CD14-positive monocyte (primary cell): ENCODE data around the gene IST1. TPM values are rescaled to one million over a fixed set of nuclear protein-coding genes. Genes with fewer than 3 reads are reported as not detected.

Experiments
- DNase-seq, 3 donors: peaks; one replicate each; pipeline ENCODE4 v3.0.0-alpha.2; 2011 to 2022
- H2AFZ ChIP-seq: 2 replicates; pipeline ENCODE4 v1.6.0; 2012; ENCODE audit warnings: mild to moderate bottlenecking, low read depth, low read length, inconsistent platforms; ENCODE audit not compliant: insufficient read depth, poor library complexity, severe bottlenecking
- H3K27ac ChIP-seq, 2 donors: 1 replicate in 1 of 2; 2 replicates in 1 of 2; pipeline ENCODE4 v1.5.1; 2012 to 2013; ENCODE audit warnings: low read length in 2 of 2, control low read depth in 1 of 2, inconsistent platforms in 1 of 2, low read depth in 1 of 2, mild to moderate bottlenecking in 1 of 2
- H3K27me3 ChIP-seq, 2 donors: one replicate each; pipeline versions ENCODE4 v1.6.0 to v1.6.1; 2011 to 2013; ENCODE audit warnings: low read length in 2 of 2; ENCODE audit not compliant: control insufficient read depth in 2 of 2, insufficient read depth in 2 of 2
- H3K36me3 ChIP-seq, 2 donors: replicated peaks in 1 of 2; 1 replicate in 1 of 2; 2 replicates in 1 of 2; pipeline versions ENCODE4 v1.5.1 to v1.6.1; 2012 to 2013; ENCODE audit warnings: low read length in 2 of 2, control low read depth in 1 of 2, inconsistent platforms in 1 of 2, mild to moderate bottlenecking in 1 of 2; ENCODE audit not compliant: insufficient read depth in 2 of 2, control insufficient read depth in 1 of 2
- H3K4me1 ChIP-seq, 2 donors: 1 replicate in 1 of 2; 2 replicates in 1 of 2; pipeline versions ENCODE4 v1.5.1 to v1.6.1; 2012 to 2013; ENCODE audit warnings: low read length in 2 of 2, control low read depth in 1 of 2, inconsistent platforms in 1 of 2, mild to moderate bottlenecking in 1 of 2, moderate library complexity in 1 of 2; ENCODE audit not compliant: insufficient read depth in 2 of 2, control insufficient read depth in 1 of 2
- H3K4me2 ChIP-seq: replicated peaks from 2 replicates; pipeline ENCODE3; 2012; ENCODE audit warnings: low read length, moderate library complexity, mild to moderate bottlenecking; ENCODE audit not compliant: poor library complexity, severe bottlenecking; ENCODE audit errors: extremely low read depth
- H3K4me3 ChIP-seq, 3 experiments: fragments of 200-600 bp in 1 of 3; sonication (generic) in 1 of 3; replicated peaks in 1 of 3; 1 replicate in 2 of 3; 2 replicates in 1 of 3; pipeline ENCODE4 v1.5.1; 2011 to 2013; ENCODE audit warnings: low read length in 3 of 3, mild to moderate bottlenecking in 3 of 3, control low read depth in 2 of 3, low read depth in 2 of 3, inconsistent platforms in 1 of 3, moderate library complexity in 1 of 3
- H3K79me2 ChIP-seq: 2 replicates; pipeline ENCODE4 v1.6.0; 2012; ENCODE audit warnings: mild to moderate bottlenecking, control low read depth, inconsistent platforms, low read length, moderate library complexity; ENCODE audit not compliant: insufficient read depth
- H3K9ac ChIP-seq: 2 replicates; pipeline ENCODE4 v1.6.0; 2017; ENCODE audit warnings: low read length, mild to moderate bottlenecking; ENCODE audit not compliant: insufficient read depth, poor library complexity, severe bottlenecking
- H3K9me3 ChIP-seq, 2 donors: replicated peaks in 1 of 2; 1 replicate in 1 of 2; 2 replicates in 1 of 2; pipeline versions ENCODE4 v1.5.1 to v1.6.1; 2012 to 2013; ENCODE audit warnings: low read length in 2 of 2, control low read depth in 1 of 2; ENCODE audit not compliant: control insufficient read depth in 1 of 2, insufficient read depth in 1 of 2
- H4K20me1 ChIP-seq: 2 replicates; pipeline ENCODE4 v1.6.0; 2012; ENCODE audit warnings: mild to moderate bottlenecking, low read length, control low read depth, moderate library complexity; ENCODE audit not compliant: insufficient read depth
- H3K27ac Mint-ChIP-seq, 7 donors: one replicate each; pipeline ENCODE4 v1.8.0; 2020; ENCODE audit warnings: mild to moderate bottlenecking in 7 of 7, mixed read lengths in 7 of 7, moderate library complexity in 6 of 7, inconsistent platforms in 2 of 7
- H3K27me3 Mint-ChIP-seq, 3 donors: one replicate each; pipeline ENCODE4 v1.8.0; 2021 to 2022; ENCODE audit warnings: low read depth in 3 of 3, mild to moderate bottlenecking in 3 of 3, mixed read lengths in 3 of 3, moderate library complexity in 3 of 3, inconsistent platforms in 1 of 3
- H3K36me3 Mint-ChIP-seq, 2 donors: one replicate each; pipeline ENCODE4 v1.8.0; 2020; ENCODE audit warnings: mixed read lengths in 2 of 2, inconsistent platforms in 1 of 2, mild to moderate bottlenecking in 1 of 2
- H3K4me1 Mint-ChIP-seq: one replicate; pipeline ENCODE4 v1.8.0; 2020; ENCODE audit warnings: mild to moderate bottlenecking, mixed read lengths
- H3K4me3 Mint-ChIP-seq, 2 donors: one replicate each; pipeline ENCODE4 v1.8.0; 2020; ENCODE audit warnings: mild to moderate bottlenecking in 2 of 2, mixed read lengths in 2 of 2, moderate library complexity in 1 of 2
- H3K9me3 Mint-ChIP-seq, 7 donors: one replicate each; pipeline ENCODE4 v1.8.0; 2020 to 2022; ENCODE audit warnings: mixed read lengths in 7 of 7, mild to moderate bottlenecking in 6 of 7, moderate library complexity in 6 of 7, inconsistent platforms in 2 of 7
- CTCF ChIP-seq: fragments of 200-600 bp; IDR thresholded peaks from one replicate; pipeline ENCODE4 v1.8.0; 2022; ENCODE audit warnings: antibody characterized with exemption, mild to moderate bottlenecking
- WGBS: methylation state at CpG from one replicate; pipeline ENCODE4 v1.1.5; 2013; ENCODE audit warnings: missing lambda C conversion rate; ENCODE audit not compliant: insufficient coverage; 5-methylcytosine and 5-hydroxymethylcytosine counted together
- intact Hi-C, 2 donors: fragments of 100-400 bp; cut with micrococcal nuclease; formaldehyde crosslinking; loops; one replicate each; pipeline versions ENCODE4 v1.15.0 to v1.15.1; 2023
- polyA plus RNA-seq, 3 donors: library from polyadenylated mRNA; depleted of rRNA in 1 of 3; unstranded in 2 of 3; stranded (reverse) in 1 of 3; fragments of 300-500 nt in 2 of 3; fragments of >200 nt in 1 of 3; fragmentation: Illumina TruSeq in 2 of 3; gene quantifications; 1 replicate in 2 of 3; 2 replicates in 1 of 3; pipeline ENCODE4 v1.2.3, GENCODE V29; 2012 to 2021

The IST1 gene
- polyA plus RNA-seq, 3 donors: 81.3 to 233 (median 102) TPM

GRCh38 chr16:71896764-71897368 lies 1.5 kb downstream of the IST1 start:
- no CpG with 5 or more reads among the region's 15 CpGs for WGBS
- peak overlapping the region; percentile 69 to 82 for H3K4me3 Mint-ChIP-seq
- Histone ChIP-seq H3K36me3 (no peaks in the 10 kb centered on the region), H3K4me3 (peak overlapping the region; percentile 68 to 98 (median 78)), H3K27me3 (no peaks in the 10 kb centered on the region), H3K4me2 (peak overlapping the region; percentile 88), H3K79me2 (peaks cover 82% of the 10 kb centered on the region), H3K9ac (no peak overlapping the region), H3K27ac (peak overlapping the region in 1 of 2 donors; percentile 93), H3K4me1 (peaks cover 30 to 57% of the 10 kb centered on the region in 2 donors), H2AFZ (no peak overlapping the region), H4K20me1 (peaks cover 56% of the 10 kb centered on the region), H3K9me3 (no peaks in the 10 kb centered on the region)
- H3K4me1 Mint-ChIP-seq: peaks cover 43% of the 10 kb centered on the region
- intact Hi-C loops: loop anchor here (5.0 to 10.0 kb wide), 3 partner anchors 50 to 198 kb away; partner anchors contain the start of genes AP1G1 (in 1 of the 2), ATXN1L (in 1 of the 2), DHX38 (in 1 of the 2) and TXNL4B (in 1 of the 2)
- peak overlapping the region; percentile 68 to 96 (median 81) for H3K27ac Mint-ChIP-seq
- no peak for DNase-seq
- H3K27me3 Mint-ChIP-seq: no peaks in the 10 kb centered on the region
- peaks cover 2 to 6% of the 10 kb centered on the region in 2 donors for H3K36me3 Mint-ChIP-seq
- TF ChIP-seq CTCF: no peak
- no peaks in the 10 kb centered on the region for H3K9me3 Mint-ChIP-seq

DNA sequence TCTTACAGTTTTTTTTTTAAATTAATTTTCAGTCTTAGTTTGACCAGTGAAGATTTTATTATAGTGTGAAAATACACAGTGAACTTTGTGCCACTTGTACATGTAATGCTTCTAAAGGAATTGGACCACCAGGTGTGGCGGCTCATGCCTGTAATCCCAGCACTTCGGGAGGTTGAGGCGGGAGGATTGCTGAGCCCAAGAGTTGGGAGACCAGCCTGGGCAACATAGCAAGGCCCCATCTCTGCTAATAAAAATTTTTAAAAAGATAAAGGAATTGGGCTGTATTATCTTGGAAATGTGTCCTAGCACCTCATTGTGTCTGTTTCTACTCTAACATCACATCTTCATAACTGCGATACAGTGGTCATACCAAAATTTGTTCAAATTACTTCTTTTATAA lies 3.8 kb downstream of the IST1 start:
- Histone ChIP-seq H3K4me2 (no peak overlapping the region), H2AFZ (no peak overlapping the region), H3K27me3 (no peaks in the 10 kb centered on the region), H3K4me1 (peaks cover 25 to 54% of the 10 kb centered on the region in 2 donors), H3K36me3 (peaks cover 0 to 7% of the 10 kb centered on the region in 2 donors), H3K27ac (no peak overlapping the region), H3K9ac (no peak overlapping the region), H3K4me3 (no peak overlapping the region), H3K9me3 (no peaks in the 10 kb centered on the region), H4K20me1 (peaks cover 79% of the 10 kb centered on the region), H3K79me2 (peaks cover 100% of the 10 kb centered on the region)
- peaks cover 2 to 18% of the 10 kb centered on the region in 2 donors for H3K36me3 Mint-ChIP-seq
- H3K27me3 Mint-ChIP-seq: peaks cover 0 to 2% (median 0%) of the 10 kb centered on the region in 3 donors
- 100% methylated on average over 3 of the region's 4 CpGs for whole genome bisulfite sequencing
- peak overlapping the region in 2 of 7 donors; percentile 24 to 89 for H3K27ac Mint-ChIP-seq
- DNase-seq: no peak
- no peaks in the 10 kb centered on the region for H3K9me3 Mint-ChIP-seq
- TF ChIP-seq CTCF: no peak
- no peak overlapping the region for H3K4me3 Mint-ChIP-seq
- peaks cover 48% of the 10 kb centered on the region for H3K4me1 Mint-ChIP-seq
- intact Hi-C loops: loop anchor here (5.0 to 10.0 kb wide), 3 partner anchors 52 to 196 kb away; partner anchors contain the start of genes AP1G1 (in 1 of the 2), ATXN1L (in 1 of the 2), DHX38 (in 1 of the 2) and TXNL4B (in 1 of the 2)
